Measurements from ENCODE around the gene LAMA4.

DNA sequence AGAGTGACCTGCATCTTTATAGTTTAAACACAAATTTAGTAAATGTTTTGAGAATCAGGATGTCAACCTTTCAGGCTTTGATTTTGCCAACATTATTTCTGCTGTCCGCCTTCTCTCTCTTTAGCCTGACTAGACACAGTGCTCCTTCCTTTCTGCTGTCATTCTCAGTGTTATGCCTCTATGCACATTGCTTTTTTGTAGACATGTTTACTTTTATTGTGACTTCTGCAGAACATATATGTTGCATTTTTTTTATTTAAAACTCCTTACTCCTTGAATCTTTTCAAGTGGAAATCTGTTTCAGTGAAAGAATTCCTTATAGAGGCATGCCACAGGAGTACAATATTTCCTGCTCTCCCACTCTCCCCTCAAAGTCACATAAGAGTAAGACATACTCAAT, 64.2 kb downstream of the LAMA4 start:
- TF ChIP-seq ZNF8 (CRISPR knock-in tag; IDR thresholded peaks at IDR 0.05) = no peak
- no peak for TF ChIP-seq CSDC2 (CRISPR knock-in tag; IDR thresholded peaks at IDR 0.05)
- no peak for TF ChIP-seq ZNF565 (CRISPR knock-in tag; conservative IDR thresholded peaks at IDR 0.05; ENCODE audit: low read depth)

All from SK-N-SH treated with all-trans-retinoic acid at 6 μM for 48 hours (cell line).